ENCODE data around the gene DCDC2C. TPM values are rescaled to one million over a fixed set of nuclear protein-coding genes. Genes with fewer than 3 reads are reported as not detected.

Gene DCDC2C
- total and polyA plus RNA-seq, 2 of the 4 experiments (the other 2 are of a cell fraction), result not detected

GRCh38 chr2:3682811-3683210, 20.6 kb upstream of the DCDC2C start:
- Histone ChIP-seq H4K20me1 (ENCODE audit: insufficient read depth, low read length) (no peaks in the 10 kb centered on the region), H2BK120ac (ENCODE audit: low read depth, low read length) (no peak overlapping the region), H3K79me1 (ENCODE audit: low read depth in 1 of 2, low read length in 2 of 2) (no peaks in the 10 kb centered on the region), H3K4me1 (ENCODE audit: control insufficient read depth, insufficient read depth, low read length) (no peaks in the 10 kb centered on the region), H4K91ac (ENCODE audit: insufficient read depth, low read depth, low read length) (no peak overlapping the region), H3K9ac (ENCODE audit: low read depth, low read length) (no peak overlapping the region), H3K9me3 (ENCODE audit: control insufficient read depth, insufficient read depth, low read length) (no peaks in the 10 kb centered on the region), H3K14ac (replicated peaks; ENCODE audit: low read depth, low read length) (no peak overlapping the region), H3K4ac (ENCODE audit: low read depth, low read length) (no peak overlapping the region), H3K18ac (ENCODE audit: low read depth, low read length) (no peak overlapping the region), H3K36me3 (ENCODE audit: control insufficient read depth, insufficient read depth, low read length) (no peaks in the 10 kb centered on the region), H3K9me1 (ENCODE audit: insufficient read depth, low read length) (no peaks in the 10 kb centered on the region), H2AK5ac (ENCODE audit: low read depth, low read length) (no peak overlapping the region), H2BK20ac (ENCODE audit: low read depth, low read length) (no peak overlapping the region), H3K56ac (ENCODE audit: extremely low read depth, insufficient read depth, low read length) (no peak overlapping the region), H3K27ac (ENCODE audit: insufficient read depth, low read length) (no peak overlapping the region), H2AFZ (replicated peaks; ENCODE audit: low read length, poor library complexity) (no peak overlapping the region), H2BK5ac (ENCODE audit: low read depth, low read length, poor library complexity, severe bottlenecking) (no peak overlapping the region), H2BK15ac (ENCODE audit: low read depth, low read length) (no peak overlapping the region), H4K8ac (ENCODE audit: low read depth in 2 of 2, low read length in 2 of 2) (no peak overlapping the region), H3K4me3 (ENCODE audit: insufficient read depth, low read depth, low read length) (no peak overlapping the region), H3K23ac (ENCODE audit: low read depth, low read length) (no peak overlapping the region), H3K4me2 (ENCODE audit: low read depth, low read length) (no peak overlapping the region), H2AK9ac (replicated peaks; ENCODE audit: low read depth, low read length, poor library complexity) (no peak overlapping the region), H4K5ac (ENCODE audit: low read depth, low read length) (no peak overlapping the region), H3K27me3 (ENCODE audit: control insufficient read depth, insufficient read depth, low read length) (peaks cover 5% of the 10 kb centered on the region; the same call in 1 of the 2 replicates)
- BruUV-seq (replicated peaks), result no TSS peak
- ATAC-seq (ENCODE audit: low read depth) (no peak), DNase-seq (no peak)
- whole genome bisulfite sequencing, 2 experiments (ENCODE audit: extremely low coverage in 2 of 2, insufficient read length in 1 of 2), result no CpG with 5 or more reads among the region's 6 CpGs
- intact Hi-C loops (cut with micrococcal nuclease), result no loop called here
- CTCF ChIA-PET, result interaction anchor here (1.0 kb wide), 1 partner anchor 9 kb away, joined by 4 read pairs; no protein-coding TSS in a partner anchor
- in situ Hi-C loops (cut with MboI; ENCODE audit: low sequenced_read_pairs), result no loop called here
- POLR2A ChIA-PET (ENCODE audit: unreplicated experiment), result no interaction called here
- dilution Hi-C loops (cut with HindIII; ENCODE audit: low sequenced_read_pairs, unreplicated experiment), result no loop called here
- TF ChIP-seq RAD21 (IDR thresholded peaks at IDR 0.05; ENCODE audit: low read length) (no peak), MAFK (IDR thresholded peaks at IDR 0.05; ENCODE audit: low read depth, low read length) (no peak), CEBPB (IDR thresholded peaks at IDR 0.05; ENCODE audit: low read depth, low read length) (no peak), BHLHE40 (IDR thresholded peaks at IDR 0.05; ENCODE audit: low read depth, low read length) (no peak), NFE2L2 (IDR thresholded peaks at IDR 0.05; ENCODE audit: low read depth, low read length) (no peak), FOS (IDR thresholded peaks at IDR 0.05; ENCODE audit: low read depth, low read length) (no peak), POLR2A (IDR thresholded peaks at IDR 0.05; ENCODE audit: low read depth, low read length) (no peak), RFX5 (IDR thresholded peaks at IDR 0.05; ENCODE audit: low read depth, low read length) (no peak), CTCF (conservative IDR thresholded peaks at IDR 0.05; ENCODE audit: low read depth, low read length) (no peak)
